Large intestine (tissue), 3 donors: Measurements from ENCODE around the gene GPR142. TPM values are rescaled to one million over a fixed set of nuclear protein-coding genes. Genes with fewer than 3 reads are reported as not detected.

Experiments used
- DNase-seq, 2 donors: peaks; one replicate each; pipeline versions ENCODE4 v3.0.0 to v3.0.0-alpha.2; 2013
- H3K27ac ChIP-seq: one replicate; pipeline ENCODE4 v1.5.1; 2013; ENCODE audit warnings: low read length
- H3K27me3 ChIP-seq: 2 replicates; pipeline ENCODE4 v1.6.1; 2013; ENCODE audit warnings: low read length; ENCODE audit not compliant: control insufficient read depth, insufficient read depth
- H3K36me3 ChIP-seq: 2 replicates; pipeline ENCODE4 v1.6.1; 2013; ENCODE audit warnings: low read length; ENCODE audit not compliant: control insufficient read depth, insufficient read depth
- H3K4me1 ChIP-seq: one replicate; pipeline ENCODE4 v1.6.1; 2013; ENCODE audit warnings: low read length; ENCODE audit not compliant: control insufficient read depth, insufficient read depth
- H3K4me3 ChIP-seq: one replicate; pipeline ENCODE4 v1.5.1; 2013; ENCODE audit warnings: low read length
- H3K9me3 ChIP-seq: one replicate; pipeline ENCODE4 v1.6.1; 2013; ENCODE audit warnings: mild to moderate bottlenecking, low read depth, low read length, moderate library complexity; ENCODE audit not compliant: control insufficient read depth
- WGBS: methylation state at CpG from one replicate; pipeline ENCODE4 v1.1.5; 2013; ENCODE audit warnings: low lambda C conversion rate; ENCODE audit not compliant: insufficient coverage; 5-methylcytosine and 5-hydroxymethylcytosine counted together
- polyA plus RNA-seq: library from polyadenylated mRNA; unstranded; fragments of 120-200 nt; gene quantifications from one replicate; pipeline ENCODE4 v1.2.1, GENCODE V29; 2013

GPR142 gene
- polyA plus RNA-seq, 1 donor, result 0.97 TPM

DNA sequence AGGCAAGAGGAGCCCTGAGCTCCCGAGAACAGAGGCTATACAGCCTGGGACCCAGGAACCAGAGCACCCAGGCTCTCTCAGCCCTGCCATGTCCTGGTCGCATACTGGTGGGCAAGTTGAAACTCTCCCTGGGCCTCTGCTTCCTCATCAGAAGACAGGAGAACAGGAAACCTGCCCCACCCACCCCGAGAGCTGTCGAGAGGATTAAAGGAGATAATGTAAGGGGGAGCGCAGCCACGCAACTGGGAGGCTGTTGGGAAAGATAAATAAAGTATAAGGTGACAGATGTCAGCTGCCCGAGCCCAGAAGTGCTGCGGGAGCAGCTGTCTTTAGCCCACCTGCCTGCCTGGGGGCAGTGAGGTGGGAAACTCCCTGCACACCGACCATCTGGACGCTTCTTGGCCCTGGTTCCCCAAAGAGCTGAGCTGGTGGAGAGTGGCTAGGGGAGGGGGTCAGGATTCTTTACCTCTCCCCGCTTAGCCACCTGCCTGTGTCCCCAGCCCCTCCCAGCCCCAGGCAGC lies 34.5 kb upstream of the GPR142 start:
- H3K4me3 ChIP-seq, result no peak overlapping the region
- H3K4me1 ChIP-seq, result peaks cover 4% of the 10 kb centered on the region
- WGBS, result no CpG with 5 or more reads among the region's 11 CpGs
- DNase-seq, result peak in 1 of 2 donors; percentile 70
- peak overlapping the region; percentile 49 for H3K27ac ChIP-seq
- no peaks in the 10 kb centered on the region for H3K9me3 ChIP-seq
- H3K36me3 ChIP-seq, result no peaks in the 10 kb centered on the region
- H3K27me3 ChIP-seq, result peaks cover 6% of the 10 kb centered on the region

DNA sequence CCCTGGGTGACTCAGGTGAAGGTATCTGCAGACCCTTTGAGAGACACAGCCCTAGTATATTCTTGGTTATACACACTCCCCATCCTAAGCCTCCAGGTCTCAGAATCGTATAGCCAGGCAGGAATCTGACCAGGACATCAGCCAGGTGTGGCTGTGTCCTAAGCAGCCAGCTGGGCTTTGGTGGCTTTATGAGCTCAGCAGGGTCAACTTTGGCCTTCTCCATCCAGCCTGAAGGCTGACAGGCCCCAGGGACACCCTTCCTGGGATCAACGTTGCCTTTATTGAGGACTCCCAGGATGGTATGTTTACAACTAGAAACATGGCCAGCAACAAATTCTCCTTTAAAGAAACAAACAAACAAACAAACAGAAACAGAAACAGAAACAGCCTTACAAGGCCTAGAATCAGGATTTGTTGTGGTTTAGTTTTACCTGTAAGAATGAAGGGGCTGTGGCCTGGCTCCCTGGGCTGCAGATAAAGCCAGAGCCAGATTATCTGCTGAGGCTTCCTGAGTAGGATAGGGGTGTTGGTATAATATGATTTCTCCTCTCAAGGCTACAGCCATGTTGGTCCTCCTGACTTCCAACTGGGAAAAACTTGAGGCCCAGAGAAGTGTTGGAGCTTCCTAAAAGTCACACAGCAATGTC lies 32.8 kb upstream of the GPR142 start:
- 100% methylated on average over 1 of the region's 2 CpGs for WGBS
- H3K4me1 ChIP-seq, result peaks cover 4% of the 10 kb centered on the region
- DNase-seq, result no peak
- no peak overlapping the region for H3K27ac ChIP-seq
- H3K27me3 ChIP-seq, result no peaks in the 10 kb centered on the region
- no peaks in the 10 kb centered on the region for H3K36me3 ChIP-seq
- H3K4me3 ChIP-seq, result no peak overlapping the region
- no peaks in the 10 kb centered on the region for H3K9me3 ChIP-seq

GRCh38 chr17:74335529-74336062 lies 31.7 kb upstream of the GPR142 start:
- Histone ChIP-seq H3K27me3 (no peaks in the 10 kb centered on the region), H3K36me3 (no peaks in the 10 kb centered on the region), H3K4me3 (no peak overlapping the region), H3K9me3 (no peaks in the 10 kb centered on the region), H3K4me1 (peaks cover 4% of the 10 kb centered on the region), H3K27ac (no peak overlapping the region)
- WGBS, result no CpG with 5 or more reads among the region's 5 CpGs
- no peak for DNase-seq

DNA sequence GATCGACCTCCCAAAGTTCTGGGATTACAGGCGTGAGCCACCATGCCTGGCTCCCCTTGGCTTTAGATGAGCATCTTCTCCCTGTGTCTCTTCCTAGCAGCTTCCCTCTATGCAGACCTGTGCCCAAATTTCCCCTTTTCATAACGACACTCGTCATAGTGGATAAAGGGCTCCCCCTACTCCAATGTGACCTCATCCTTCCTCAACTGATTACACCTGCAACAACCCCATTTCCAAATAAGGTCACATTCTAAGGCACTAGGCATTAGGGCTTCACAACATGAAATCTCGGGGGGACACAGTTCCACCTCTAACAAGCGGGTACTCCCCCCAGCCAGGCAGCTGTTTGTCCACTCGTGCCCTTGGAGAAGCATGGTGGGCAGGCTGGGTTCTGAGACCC lies 31.0 kb upstream of the GPR142 start:
- no peak for DNase-seq
- Histone ChIP-seq H3K4me3 (no peak overlapping the region), H3K27ac (no peak overlapping the region), H3K9me3 (no peaks in the 10 kb centered on the region), H3K4me1 (peaks cover 4% of the 10 kb centered on the region), H3K36me3 (no peaks in the 10 kb centered on the region), H3K27me3 (no peaks in the 10 kb centered on the region)
- WGBS, result 60% methylated on average over 1 of the region's 7 CpGs

DNA sequence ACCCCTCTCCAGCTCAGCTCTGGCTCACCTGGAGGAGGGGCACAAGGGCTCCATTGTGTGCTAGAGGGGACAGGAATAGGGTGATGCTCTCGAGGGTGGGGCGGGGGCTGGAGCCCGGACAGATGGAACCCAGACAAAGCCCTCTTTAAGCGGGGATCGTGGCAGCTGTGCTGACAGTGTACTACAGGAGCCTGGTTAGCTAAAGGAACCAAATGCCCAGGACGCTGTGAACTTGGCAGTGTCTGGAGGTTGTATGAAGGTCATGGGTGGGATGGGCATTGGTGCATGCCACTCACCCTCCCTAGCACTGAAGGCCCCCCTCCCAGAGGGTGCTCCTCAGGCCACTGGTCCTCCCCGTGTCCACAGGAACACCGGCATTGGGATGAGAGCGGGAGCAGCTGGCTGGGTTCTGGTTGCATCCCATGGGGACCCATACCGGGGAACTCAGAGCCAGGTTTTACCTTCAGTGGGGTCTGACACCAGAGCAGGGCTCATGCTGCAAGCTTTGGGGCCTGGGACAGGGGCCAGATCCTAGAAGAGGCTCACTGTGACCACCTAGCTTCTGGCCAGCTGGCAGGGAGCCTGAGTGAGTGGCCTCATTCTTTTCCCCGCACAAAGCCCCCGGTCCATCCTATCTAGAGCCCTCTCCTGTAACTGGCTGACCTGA lies 29.3 kb upstream of the GPR142 start:
- Histone ChIP-seq H3K4me3 (no peak overlapping the region), H3K36me3 (no peaks in the 10 kb centered on the region), H3K4me1 (no peaks in the 10 kb centered on the region), H3K9me3 (no peaks in the 10 kb centered on the region), H3K27ac (no peak overlapping the region), H3K27me3 (no peaks in the 10 kb centered on the region)
- no CpG with 5 or more reads among the region's 12 CpGs for WGBS
- no peak for DNase-seq

DNA sequence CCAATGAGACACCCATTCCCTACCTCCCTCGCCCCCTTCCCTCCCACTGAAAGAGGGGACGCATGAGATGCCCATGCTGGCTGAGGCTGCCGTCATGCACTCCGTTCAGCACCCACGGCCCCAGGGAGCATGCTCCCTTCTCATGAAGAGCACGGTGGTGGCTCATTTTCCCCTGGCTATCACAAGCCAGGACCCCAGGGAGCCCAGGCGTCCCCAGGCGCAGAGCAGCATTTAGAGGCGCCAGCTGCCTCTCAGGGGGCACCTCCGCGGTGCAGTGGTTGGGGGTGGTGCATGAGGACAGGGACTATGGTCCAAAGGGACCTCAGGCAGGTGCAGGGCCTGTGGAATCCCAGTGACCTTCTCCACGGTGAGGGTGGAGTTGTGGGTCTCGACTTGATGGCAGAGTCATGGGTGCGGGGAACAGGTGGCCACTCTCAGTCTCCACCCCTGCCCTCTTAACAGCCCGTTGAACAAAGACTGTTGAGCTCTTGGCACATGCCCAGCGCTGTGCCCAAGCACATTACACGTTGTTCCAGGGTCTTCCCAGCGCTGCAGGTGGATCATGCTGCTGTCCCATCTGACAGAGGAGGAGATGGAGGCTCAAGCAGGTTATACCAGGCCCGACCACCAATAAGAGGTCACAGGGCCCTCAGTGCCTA lies 27.6 kb upstream of the GPR142 start:
- no CpG with 5 or more reads among the region's 19 CpGs for WGBS
- Histone ChIP-seq H3K36me3 (no peaks in the 10 kb centered on the region), H3K4me1 (no peaks in the 10 kb centered on the region), H3K27me3 (peaks cover 4% of the 10 kb centered on the region), H3K4me3 (no peak overlapping the region), H3K27ac (no peak overlapping the region), H3K9me3 (no peaks in the 10 kb centered on the region)
- no peak for DNase-seq

DNA sequence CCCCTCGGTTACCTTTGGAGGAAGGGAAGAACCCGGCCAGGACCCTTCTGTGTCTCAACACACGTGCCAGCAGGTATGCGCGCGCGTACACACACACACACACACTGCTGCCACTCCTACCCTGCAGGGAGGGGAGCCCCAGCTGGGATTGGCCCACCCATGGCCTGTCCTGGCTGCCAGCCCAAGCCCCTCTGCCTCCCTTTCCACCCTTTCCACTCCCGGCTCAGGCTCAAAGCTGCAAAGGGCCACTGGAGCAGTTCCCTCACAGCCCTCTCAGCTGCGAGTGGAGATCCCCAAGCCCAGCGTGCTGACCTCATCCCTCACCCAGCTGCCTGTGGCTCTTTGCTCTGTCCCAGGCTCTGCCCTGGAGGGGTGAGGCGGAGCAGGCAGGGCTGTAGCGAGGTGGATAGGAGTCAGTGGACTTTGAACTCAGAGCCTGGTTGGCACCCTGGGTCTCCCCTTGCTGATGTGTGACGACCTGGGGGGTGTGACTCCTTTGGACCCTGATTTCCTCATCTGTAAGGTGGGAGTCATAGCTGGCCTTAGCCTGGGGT lies 26.8 kb upstream of the GPR142 start:
- Histone ChIP-seq H3K4me3 (no peak overlapping the region), H3K36me3 (no peaks in the 10 kb centered on the region), H3K27me3 (peaks cover 4% of the 10 kb centered on the region), H3K9me3 (no peaks in the 10 kb centered on the region), H3K27ac (no peak overlapping the region), H3K4me1 (no peaks in the 10 kb centered on the region)
- peak in 1 of 2 donors; percentile 32 for DNase-seq
- WGBS, result no CpG with 5 or more reads among the region's 13 CpGs

DNA sequence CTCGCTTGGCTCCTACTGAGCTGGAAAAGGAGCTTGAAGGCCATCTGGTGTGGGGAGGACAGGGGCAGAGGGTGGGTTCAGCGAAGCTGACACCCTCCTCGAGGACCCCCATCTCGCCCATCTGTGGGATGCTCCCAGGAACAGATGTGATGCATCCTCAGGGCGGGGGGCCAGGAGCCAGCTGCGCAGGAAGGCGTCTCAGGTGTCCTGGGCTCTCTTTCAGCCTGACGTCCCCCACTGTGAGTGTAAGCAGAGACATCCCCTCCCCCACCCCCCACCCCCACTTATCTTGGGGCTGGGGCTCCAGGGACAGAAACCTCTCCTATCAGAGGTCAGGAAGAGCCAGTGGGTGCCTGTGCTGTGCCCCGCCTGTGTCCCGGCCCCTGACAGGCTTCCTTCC lies 25.1 kb upstream of the GPR142 start:
- H3K9me3 ChIP-seq, result no peaks in the 10 kb centered on the region
- WGBS, result no CpG with 5 or more reads among the region's 10 CpGs
- no peak for DNase-seq

DNA sequence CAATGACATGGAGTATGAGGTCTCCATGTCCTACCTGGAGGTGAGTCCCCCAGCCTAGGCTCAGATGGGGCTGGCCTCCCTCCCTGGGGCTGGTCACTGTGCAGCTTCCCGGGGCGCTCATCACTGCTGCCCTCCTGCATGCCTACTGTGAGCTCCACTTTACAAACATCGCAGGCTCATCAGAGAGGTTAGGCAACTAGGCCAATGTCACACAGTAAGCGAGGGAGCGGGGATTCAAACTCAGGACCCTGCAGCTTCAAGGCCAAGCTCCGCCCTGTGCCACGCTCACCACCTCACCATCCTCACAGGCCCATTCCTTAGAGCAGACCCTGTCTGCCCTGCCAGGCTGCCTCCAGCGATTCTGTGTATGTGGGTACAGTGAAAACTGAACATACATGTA lies 24.2 kb upstream of the GPR142 start:
- no CpG with 5 or more reads among the region's 8 CpGs for WGBS
- Histone ChIP-seq H3K4me1 (no peaks in the 10 kb centered on the region), H3K27me3 (peaks cover 4% of the 10 kb centered on the region), H3K9me3 (no peaks in the 10 kb centered on the region), H3K4me3 (no peak overlapping the region), H3K36me3 (no peaks in the 10 kb centered on the region), H3K27ac (no peak overlapping the region)
- DNase-seq, result no peak

More for the DNA sequence above, 25.1 kb upstream of the GPR142 start:
- Histone ChIP-seq H3K4me3 (no peak overlapping the region), H3K36me3 (no peaks in the 10 kb centered on the region), H3K27ac (no peak overlapping the region), H3K27me3 (peaks cover 4% of the 10 kb centered on the region), H3K4me1 (no peaks in the 10 kb centered on the region)

GRCh38 chr17:74343526-74344284 lies 23.6 kb upstream of the GPR142 start:
- H3K4me3 ChIP-seq, result no peak overlapping the region
- no CpG with 5 or more reads among the region's 9 CpGs for WGBS
- DNase-seq, result no peak
- H3K4me1 ChIP-seq, result no peaks in the 10 kb centered on the region
- no peaks in the 10 kb centered on the region for H3K36me3 ChIP-seq
- H3K27ac ChIP-seq, result no peak overlapping the region
- peaks cover 5% of the 10 kb centered on the region for H3K27me3 ChIP-seq
- no peaks in the 10 kb centered on the region for H3K9me3 ChIP-seq
